ENCODE results near the gene B4GALNT2.
"Not testable (repeated sequence)": the region's sequence is repeated elsewhere in the genome, so short reads cannot be mapped to it uniquely, and the experiment has no call there.

The B4GALNT2 gene

DNA sequence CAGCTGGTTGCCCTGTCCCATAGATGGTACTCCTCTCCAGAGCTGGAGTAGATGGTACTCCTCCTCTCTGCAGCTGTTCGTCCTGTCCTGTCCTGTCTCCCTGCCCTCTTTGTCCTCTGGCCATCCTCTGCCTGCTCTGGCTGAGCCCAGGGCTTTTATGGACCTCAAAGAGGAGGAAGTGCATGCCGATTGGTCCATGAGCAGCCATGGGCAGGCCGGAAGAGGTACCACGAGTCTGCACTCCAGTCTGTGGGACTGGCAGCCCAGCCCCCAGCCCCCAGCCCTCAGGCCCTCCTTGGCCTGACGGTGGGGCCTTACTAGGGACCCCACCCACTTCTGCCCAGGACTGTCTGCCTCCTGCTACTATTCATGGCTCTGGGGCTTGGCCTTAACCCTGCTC lies 50.8 kb downstream of the B4GALNT2 start:
- no peak for DNase-seq

DNA sequence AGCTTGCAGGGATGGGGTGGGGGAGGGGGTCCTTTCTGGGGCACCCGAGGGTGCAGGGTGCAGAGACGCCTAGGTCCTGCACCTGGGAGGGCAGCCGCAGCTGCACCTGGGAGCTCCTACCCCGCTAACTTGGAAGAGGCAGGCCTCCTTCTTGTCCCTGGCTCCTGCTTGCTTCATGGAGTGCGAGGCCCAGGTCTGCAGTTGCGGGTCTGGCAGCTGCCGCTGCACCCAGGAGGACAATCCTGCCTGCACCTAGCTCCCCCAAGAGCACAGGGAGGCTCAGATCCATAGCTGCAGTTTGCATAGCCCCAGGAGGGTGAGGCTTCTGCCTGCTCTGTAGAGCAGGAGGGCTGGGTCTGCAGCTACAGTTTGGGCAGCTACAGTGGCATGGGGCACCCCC lies 51.2 kb downstream of the B4GALNT2 start:
- no peak for DNase-seq

DNA sequence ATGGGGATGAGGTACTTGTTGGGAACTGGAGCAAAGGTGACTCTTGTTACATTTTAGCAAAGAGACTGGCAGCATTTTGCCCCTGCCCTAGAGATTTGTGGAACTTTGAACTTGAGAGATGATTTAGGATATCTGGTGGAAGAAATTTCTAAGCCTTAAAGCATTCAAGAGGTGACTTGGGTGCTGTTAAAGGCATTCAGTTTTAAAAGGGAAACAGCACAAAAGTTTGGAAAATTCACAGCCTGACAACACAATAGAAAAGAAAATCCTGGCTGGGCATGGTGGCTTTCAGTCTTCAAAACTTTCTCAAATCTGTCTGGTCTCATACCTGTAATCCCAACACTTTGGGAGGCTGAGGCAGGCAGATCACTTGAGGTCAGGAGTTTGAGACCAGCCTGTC lies 52.0 kb downstream of the B4GALNT2 start:
- DNase-seq = not testable (repeated sequence)

DNA sequence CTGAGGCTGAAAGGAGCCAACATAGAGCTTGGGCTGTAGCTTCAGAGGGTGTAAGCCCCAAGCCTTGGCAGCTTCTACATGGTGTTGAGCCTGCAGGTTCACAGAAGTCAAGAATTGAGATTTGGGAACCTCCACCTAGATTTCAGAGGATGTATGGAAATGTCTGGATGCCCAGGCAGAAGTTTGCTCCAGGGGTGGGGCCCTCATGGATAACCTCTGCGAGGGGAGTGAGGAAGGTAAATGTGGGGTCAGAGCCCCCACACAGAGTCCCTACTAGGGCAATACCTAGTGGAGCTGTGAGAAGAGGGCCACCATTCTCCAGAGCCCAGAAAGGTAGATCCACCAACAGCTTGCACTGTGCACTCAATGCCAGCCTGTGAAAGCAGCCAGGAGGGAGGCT lies 52.8 kb downstream of the B4GALNT2 start:
- not testable (repeated sequence) for DNase-seq

DNA sequence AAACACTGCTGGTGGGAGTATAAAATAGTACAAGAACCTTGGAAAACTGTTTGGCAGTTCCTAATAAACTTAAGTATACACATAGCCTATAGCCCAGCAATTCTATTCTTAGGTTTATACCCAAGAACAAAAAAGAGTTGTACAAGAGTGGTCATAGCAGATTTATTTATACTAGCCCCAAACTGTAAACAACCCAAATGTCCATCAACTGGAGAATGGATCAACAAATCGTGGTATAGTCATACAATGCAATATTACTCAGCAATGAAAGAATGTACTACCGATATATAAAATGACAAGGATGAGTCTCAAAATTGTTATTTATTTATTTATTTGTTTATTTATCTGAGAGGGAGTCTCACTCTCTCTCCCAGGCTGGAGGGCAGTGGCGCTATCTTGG lies 54.7 kb downstream of the B4GALNT2 start:
- DNase-seq = no peak

DNA sequence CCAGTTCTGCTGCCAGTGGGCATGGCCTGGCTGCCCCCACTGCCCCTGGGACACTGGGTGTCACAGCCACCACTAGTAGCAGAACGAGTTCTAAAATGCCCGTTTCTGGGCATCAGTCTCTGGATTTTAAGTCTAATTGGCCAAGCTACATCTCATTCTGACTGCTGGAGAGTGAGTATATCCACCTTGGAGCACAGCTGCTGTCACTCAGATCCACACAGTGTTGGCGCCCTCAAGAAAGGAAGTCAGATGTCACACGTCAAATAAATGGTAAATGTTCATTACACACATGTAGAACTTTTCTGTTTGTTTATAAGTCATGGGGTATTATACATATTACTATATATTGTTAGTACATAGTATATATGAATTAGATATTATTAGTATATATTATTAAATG lies 58.4 kb downstream of the B4GALNT2 start:
- DNase-seq = no peak

DNA sequence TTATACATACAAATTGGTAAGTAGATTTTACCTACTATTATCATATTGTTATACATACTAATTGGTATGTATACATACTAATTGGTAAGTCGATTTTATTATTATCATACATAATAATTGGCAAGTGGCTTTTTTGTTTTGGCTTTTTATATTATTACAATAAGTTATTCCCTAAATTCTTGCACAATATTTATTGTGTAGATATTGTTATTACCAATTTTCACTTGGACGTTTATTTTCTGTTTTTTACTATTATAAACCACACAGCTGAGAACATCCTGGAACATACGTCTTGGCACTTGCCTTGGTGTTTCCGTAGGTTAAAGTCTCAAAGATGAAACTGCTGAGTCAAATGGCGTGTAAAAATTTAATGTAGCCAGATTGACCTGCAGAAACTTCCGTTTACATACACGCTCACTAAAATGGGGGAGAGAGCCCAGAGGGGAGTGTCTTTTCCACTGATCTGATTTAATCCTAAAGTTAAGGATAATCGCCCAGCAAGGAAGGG lies 58.9 kb downstream of the B4GALNT2 start:
- peak; percentile 31 for DNase-seq

DNA sequence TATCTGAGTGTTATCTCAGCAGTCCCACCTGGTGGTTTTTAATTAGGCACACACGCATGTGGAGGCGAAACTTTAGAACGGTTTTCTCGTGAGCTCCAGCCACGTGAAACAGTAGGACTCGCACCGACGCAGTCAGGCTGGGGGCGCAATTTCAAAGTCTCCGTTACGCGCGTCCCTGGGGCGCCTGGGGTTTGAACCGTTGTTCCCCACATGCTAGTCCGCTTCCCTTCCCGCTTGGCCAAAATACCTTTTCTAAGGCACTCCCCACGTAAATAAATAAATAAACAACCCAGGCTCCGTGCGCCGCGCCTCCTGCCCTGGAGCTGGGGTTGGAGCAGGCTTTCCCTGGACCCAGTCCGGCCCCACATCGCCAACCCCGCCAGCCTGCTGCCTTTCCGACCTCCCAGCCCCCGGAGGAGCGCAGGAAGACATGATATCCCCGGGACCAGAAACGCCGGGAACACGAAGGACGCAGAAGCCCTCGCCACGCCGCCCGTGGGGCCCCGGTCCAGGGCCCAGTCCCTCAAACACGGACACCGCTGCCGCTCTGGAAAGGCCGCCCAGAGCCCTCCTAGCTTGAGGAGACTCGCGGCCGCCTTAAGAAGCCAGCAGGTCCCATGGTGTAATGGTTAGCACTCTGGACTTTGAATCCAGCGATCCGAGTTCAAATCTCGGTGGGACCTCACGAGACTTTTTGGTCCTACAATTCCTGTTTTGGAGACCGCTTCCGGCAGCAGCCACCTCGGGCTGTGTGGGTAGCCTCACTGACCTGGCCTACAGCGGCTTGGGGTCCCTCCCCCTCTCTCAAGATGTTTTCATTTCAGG lies 59.6 kb downstream of the B4GALNT2 start:
- DNase-seq = peak; percentile 75

DNA sequence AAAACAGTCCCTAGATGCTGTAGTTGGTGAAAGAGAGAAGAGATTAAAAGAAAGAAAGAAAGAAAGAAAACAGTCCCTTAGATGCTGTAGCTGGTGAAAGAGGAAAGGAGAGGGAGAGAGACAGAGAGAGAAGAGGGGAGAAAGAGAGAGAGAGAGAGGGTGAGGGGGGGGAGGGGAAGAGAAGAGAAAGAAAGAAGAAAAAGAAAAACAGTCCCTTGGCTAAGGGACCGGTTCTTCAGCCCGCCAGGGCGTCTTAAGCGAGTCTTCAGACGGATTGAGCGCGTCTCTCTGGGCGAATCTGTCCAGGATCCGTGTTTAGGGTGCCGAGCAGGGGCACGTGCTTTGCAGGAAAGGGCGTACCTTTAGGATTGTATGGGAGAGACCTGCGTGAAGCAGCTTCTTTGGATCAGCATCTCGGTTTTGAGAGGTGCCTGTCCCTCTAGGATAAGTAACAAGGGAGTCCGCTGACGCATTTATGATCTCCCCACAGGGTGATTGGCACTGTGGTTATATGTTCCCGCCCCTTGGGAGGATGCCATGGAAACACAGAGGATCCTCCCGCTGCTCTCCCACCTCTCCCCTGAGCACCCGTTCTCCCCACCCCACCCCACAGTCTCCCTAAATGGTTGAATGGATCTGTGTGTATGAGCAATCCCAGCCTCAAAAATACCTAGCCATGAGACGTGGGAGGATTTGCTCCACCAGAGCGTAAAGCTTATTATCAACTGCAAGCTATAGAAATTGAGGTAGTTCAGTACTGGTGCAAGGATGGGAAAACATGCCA lies 61.1 kb downstream of the B4GALNT2 start:
- no peak for DNase-seq

DNA sequence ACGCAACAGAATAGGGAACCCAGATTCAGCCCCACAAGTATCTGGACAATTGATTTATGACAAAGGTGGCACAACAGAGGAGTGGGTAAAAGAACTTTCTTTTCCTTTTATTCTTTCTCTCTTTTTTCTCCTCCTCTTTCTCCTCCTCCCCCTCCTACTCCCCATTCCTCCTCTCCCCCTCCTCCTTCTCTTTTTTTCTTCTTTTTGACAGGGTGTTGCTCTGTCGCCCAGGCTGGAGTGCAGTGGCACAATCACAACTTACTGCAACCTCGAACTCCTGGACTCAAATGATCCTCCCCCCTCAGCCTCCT lies 61.7 kb downstream of the B4GALNT2 start:
- no peak for DNase-seq

DNA sequence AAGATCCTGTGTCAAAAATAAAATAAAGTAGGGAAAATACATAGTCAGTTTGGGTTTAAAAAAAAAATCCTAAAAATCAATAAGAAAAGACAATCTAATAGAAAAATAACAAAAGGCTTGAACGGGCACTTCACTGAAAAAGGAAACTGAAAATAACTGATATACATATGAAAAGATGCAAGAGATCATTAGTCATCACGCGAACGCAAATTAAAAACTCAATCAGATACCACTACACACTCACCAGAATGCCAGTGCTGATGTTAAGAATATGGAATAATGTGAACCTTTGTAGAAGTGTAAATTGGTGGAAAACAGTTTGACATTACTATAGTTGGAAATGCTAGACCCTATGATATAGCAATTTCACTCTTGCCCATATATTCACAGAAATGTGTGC lies 63.2 kb downstream of the B4GALNT2 start:
- DNase-seq = no peak

DNA sequence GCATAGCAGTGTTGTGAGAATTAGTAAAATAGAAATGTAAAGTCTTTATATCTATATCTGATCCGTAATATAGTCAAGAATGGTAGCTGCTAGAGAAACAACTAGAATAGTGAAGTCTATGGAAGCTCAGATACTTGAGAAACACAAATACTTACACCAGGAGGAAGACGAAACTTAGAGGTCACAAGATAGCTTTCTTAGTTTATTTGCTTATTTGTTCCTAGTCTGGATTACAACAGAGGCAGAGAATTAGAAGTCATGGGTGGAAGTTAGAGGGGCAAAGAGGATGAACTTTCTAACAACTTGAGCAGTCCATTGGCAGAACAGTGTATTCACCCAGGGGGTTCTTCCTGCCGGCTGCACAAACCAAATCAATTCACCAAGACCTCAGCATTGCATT lies 64.0 kb downstream of the B4GALNT2 start:
- DNase-seq = no peak

DNA sequence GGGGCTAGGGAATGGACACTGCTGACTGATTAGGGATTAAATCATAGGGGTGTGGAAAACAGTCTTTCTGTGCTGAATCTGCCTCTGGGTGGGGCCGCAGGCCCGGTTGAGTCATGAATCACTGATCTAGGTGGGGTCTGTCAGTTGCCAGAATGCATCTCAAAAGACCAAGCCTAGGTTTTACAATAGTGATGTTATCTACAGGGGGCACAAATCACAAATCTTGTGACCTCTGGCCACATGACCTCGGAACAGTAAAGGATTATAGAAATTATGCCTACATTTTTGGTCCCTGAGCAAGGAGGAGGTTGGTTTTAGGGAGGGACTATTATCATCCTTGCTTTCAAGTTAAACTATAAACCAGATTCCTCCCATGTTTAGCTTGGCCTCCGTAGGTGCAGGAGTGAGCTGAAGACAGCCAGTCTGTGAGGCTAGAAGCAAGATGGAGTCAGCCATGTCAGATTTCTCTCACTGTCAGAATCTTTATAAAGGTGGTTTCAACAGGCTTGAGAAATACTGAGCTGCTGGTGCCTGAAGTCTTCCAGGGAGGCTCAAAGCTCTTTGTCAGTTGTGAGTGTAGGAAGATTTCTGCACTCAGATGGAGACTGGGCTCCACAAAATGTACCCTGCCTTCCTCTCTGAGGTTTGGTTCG lies 64.9 kb downstream of the B4GALNT2 start:
- no peak for DNase-seq

DNA sequence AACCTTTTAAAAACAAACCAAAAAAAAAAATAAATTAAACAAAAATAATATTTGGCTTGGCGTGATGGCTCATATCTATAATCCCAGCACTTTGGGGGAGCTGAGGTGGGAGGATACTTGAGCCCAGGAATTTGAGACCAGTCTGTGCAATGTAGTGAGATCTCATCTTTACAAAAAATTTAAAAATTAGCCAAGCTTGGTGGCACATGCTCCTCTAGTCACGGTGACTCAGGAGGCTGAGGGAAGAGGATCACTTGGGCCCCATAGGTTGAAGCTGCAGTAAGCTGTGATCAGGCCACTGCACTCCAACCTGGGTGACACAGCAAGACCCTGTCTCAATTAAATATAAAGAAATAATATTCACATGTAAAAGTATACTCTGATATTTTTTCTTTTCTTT lies 65.6 kb downstream of the B4GALNT2 start:
- no peak for DNase-seq

DNA sequence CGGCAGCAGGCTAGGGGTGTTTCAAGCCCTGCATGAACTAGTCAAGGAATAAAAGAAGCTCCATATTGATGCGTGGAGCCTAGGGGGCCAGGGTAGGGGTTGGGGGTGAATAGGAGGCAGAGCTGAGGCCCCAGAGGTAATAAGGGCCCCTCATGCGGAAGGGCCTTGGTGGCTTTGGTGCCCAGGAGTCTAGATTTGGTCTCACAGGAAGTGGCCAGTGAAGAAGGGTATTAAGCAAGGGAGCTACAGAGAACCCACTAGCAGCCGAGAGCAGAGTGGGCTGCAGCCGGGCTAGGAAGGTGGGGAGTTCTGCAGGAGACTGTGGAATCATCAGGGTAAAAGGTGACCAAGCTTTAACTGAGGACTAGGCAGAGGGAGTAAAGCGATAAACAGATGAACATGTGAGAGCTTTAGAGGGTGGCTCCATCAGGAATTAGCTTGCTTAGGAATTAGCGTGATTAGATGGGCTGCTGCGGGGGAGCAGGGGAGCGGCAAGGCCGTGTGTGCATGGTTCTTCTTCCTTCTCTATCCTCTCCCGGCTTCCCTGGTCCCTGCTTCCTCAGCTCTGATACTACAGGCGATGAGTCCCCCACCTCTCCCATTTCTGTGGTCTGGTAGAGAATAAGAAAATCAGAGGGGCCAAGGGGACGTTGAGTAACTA lies 68.0 kb downstream of the B4GALNT2 start:
- DNase-seq = no peak

DNA sequence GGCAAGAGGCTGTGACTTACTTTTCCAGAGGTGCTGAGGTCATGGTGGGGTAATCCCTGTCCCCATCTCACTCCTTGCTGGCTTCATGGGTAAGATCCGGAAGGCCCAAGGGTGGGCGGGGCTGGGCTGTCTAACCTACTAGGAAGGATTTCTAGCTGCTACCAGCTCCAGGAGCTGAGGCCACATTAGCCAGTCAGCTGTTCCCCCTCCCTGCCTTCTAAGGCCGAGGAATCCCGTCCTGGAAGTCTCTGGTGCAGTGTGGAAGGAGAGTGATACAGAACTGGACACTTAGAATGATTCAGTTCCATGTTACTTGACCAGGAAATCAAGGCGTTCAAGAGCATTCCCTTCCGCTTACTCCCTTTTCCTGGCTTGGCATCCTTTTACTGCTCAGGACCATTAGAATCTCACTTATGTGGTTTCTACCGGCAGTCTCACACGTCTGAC lies 68.9 kb downstream of the B4GALNT2 start:
- DNase-seq = no peak

DNA sequence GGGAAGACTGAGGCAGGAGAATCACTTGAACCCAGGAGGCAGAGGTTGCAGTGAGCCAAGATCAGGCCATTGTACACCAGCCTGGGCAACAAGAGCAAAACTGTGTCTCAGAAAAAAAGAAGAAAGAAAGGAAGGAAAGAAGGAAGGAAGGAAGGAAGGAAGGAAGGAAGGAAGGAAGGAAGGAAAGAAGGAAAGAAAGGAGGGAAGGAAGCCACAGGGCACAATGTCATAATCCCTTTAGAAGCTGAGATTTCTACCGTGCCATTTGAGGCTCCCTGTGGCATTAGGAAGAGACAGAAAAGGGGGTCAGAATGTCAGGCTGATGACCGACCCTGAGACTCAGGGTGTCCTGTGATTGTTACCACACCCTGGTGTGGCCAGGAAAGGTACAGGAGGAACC lies 71.2 kb downstream of the B4GALNT2 start:
- no peak for DNase-seq

DNA sequence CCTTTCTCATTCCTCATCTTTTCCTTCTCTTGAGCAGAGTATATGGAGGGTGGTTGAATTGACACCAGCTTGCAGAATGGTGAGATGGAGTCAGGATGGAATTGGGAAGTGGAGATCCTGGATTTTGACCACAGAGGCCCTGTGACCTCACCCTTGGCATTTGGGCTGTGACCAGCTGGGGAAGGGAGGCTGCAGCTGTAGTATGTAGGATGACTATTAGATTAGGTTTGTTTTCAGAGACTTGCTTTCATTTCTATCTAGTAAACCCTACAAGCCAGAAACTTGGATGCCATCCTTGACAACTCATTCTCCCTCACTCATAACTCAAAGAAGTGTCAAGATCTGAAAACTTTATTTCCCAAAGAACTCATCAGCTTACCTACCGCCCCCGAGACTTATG lies 71.9 kb downstream of the B4GALNT2 start:
- no peak for DNase-seq

DNA sequence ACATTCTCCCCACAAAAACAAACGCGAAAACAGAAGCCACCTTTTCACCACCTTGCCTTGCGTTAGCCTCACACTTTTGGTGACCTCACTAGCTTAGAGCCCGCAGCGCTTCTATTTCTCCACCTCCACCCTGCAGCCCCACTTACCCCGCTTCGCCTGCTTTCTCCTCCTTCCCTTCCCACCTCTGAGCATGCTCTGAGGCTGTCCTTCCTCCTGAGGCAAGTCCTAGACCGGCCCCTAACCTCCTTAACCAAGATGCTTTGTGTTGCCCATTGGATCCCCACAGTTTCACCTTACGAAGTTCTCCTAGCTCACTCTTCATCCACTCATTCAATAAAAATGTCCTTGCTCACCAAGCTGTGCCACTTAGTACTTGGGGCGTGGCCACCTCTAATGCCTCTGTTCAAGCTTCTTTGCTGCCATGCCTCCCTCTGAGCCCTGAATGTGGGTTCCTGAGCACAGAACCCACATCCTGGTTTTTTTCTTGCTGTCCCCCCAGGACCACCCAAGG lies 76.5 kb downstream of the B4GALNT2 start:
- no peak for DNase-seq

DNA sequence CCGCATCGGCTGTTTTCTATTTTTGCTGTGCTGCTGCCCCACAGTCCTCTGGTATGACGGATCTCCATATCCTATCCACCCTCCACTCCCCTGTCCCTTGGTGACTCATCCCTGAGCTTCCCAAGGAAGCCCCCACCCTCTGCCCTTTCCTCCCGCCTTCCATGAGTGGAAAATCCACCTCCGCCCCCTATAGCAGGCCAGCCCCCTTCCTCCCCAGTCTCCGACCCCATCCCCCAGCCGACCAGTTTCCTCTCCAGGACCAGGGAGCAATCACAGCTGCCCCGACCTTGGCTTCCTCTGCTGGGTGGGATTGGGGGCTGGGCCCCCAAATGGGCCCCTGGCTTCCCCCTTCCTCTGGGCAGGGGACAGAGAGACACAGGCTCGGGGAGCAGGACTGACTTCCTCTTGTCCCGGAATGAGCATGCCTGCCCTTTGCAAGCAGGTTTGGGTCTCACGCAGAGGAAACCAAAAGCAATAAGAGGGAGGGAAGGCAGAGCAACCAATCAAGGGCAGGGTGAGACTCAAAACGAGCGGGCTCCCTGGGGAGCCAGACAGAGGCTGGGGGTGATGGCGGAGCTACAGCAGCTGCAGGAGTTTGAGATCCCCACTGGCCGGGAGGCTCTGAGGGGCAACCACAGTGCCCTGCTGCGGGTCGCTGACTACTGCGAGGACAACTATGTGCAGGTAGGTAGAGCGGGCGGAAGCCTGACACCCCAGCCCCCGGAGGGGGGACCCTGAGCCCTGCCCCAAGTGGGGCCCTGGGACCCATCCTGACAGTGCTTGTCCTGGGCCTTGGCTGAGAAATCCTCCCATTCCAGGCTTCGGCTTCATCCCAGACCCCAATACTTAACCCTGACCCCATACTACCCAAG lies 77.8 kb downstream of the B4GALNT2 start, which contains the start of the genes ABI3 and GNGT2:
Gene ABI3, plus strand, starts transcription at position 550 of the 872 bp plus-strand sequence. Its CDS starts 18 bp downstream, at position 568.
Gene GNGT2, minus strand, starts transcription at position 417 of the 872 bp plus-strand sequence. CDS start 3,152 bp downstream, outside the sequence.
- DNase-seq = no peak

DNA sequence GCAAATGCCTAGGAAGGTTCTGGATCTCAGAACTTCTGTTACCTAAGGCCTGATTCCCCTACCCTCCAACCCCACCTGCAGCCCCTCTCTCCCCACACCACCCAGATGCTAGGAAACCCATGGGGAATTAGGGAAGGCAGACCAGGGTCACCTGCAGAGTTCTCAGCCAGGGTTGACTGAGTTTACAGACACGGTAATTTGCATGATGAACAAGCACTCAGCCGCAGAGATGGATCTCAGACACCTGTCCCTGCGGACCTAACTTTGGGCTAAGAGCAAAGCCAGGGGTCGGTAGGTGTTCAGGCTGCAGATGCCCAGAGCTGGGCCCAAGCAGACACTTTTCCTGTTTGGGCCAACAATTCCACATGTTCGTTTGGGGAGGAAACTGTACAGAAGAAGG lies 80.8 kb downstream of the B4GALNT2 start:
- no peak for DNase-seq

DNA sequence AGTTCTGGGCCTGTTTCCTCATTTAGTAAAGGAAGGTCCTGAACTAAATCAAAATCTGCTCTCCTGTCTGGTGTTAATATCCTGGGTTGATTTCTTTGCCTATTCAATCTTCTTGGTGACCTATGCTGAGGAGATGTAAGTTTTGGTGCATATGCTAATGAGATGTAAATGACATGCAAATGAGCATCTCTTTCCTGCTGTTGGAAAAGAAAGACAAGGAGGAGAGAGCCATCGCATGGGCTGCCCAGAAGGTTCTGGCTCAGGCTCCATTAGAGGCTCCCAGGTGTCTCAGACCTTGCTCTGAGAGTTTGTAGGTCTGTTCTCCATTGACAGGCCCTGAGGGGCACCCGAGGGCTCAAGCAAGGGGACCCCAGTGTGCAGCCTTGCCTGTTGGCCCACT lies 81.3 kb downstream of the B4GALNT2 start:
- DNase-seq = no peak
